Measurements from ENCODE around the gene LOXL1.

LOXL1 gene

DNA sequence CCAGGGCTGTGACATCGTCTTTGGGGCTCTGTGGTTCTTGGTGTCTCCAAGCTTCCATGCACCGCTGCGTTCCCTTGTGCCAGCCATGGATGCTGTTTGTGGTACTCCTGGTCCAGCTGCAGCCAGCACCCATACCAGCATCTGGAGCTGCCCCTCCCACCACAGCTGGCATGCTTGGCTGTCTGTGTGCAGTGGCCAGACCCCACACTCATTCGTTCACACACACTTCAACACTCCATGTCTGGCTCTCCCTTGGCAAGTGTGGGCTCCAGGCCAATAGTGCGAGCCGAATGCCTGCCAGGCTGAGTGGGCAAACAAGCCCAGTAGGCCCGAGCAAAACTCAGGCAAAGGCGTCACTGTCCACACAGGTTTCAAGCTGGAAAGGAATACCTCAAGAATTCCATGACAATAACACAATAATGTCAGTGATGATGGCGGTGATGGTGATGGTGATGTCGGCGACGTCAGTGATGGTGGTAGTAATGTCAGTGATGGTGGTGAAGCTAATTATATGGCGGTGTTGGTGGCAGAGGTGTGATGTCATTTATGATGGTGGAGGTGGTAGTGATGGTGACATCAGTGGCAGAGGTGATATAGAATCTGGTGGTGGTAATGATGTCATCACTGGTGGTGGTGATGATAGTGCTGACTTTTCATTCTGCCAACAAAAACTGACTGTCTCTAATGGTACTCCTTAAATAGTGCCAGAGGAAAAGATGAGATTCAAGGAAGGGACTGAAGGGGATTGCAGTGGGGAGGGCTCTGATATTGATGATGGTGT is 33.6 kb upstream of the LOXL1 start:
- Histone ChIP-seq H3K36me3 (ENCODE audit: low read depth) (no peaks in the 10 kb centered on the region), H3K27ac (ENCODE audit: poor library complexity, severe bottlenecking) (no peak overlapping the region), H3K4me3 (ENCODE audit: severe bottlenecking) (no peak overlapping the region), H3K4me1 (ENCODE audit: insufficient read depth, poor library complexity, severe bottlenecking) (no peaks in the 10 kb centered on the region), H3K27me3 (ENCODE audit: insufficient read depth, poor library complexity, severe bottlenecking) (peaks cover 9% of the 10 kb centered on the region), H3K9me3 (ENCODE audit: severe bottlenecking) (no peaks in the 10 kb centered on the region)
- TF ChIP-seq, protein P1, sequence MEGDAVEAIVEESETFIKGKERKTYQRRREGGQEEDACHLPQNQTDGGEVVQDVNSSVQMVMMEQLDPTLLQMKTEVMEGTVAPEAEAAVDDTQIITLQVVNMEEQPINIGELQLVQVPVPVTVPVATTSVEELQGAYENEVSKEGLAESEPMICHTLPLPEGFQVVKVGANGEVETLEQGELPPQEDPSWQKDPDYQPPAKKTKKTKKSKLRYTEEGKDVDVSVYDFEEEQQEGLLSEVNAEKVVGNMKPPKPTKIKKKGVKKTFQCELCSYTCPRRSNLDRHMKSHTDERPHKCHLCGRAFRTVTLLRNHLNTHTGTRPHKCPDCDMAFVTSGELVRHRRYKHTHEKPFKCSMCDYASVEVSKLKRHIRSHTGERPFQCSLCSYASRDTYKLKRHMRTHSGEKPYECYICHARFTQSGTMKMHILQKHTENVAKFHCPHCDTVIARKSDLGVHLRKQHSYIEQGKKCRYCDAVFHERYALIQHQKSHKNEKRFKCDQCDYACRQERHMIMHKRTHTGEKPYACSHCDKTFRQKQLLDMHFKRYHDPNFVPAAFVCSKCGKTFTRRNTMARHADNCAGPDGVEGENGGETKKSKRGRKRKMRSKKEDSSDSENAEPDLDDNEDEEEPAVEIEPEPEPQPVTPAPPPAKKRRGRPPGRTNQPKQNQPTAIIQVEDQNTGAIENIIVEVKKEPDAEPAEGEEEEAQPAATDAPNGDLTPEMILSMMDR (IDR thresholded peaks at IDR 0.05; ENCODE audit: poor library complexity, severe bottlenecking), result no peak
- ATAC-seq (ENCODE audit: low read depth) (no peak), DNase-seq (ENCODE audit: low spot score) (peak; percentile 55)

DNA sequence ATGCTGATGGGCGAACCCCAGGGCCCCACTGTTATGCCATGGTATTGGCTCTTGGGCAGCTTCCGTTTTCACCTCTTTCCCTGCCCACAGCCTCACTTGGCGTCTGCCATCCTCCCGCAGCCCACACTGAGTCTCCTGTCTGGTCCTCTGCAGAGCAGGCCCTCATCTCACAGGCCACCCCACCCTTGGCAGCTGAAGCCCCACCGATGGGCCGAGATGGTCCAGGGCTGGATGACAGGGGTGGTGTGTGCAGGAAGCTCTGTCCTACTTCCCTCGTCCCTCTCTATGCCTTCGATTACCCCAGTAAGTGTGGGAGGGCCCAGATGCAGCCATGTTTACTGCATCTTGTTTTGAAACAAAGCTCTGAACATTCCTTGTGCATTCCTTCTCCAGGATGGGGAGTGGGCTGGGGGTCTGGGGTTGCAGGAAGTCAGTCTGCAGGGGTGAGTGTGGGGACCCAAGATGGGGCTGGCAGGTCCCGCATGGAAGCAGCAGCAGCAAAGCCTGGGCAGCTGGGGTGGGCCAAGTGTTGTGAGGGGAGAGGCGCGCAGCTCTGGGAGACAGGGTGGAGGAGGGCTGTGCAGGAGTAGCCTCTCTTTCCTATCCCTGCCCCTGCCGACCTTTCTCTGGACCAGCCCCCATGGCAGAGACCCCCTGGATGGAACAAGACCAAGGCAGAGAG is 32.0 kb upstream of the LOXL1 start:
- ATAC-seq (ENCODE audit: low read depth), result no peak
- TF ChIP-seq, protein P1 (IDR thresholded peaks at IDR 0.05; ENCODE audit: poor library complexity, severe bottlenecking), result no peak
- H3K9me3 ChIP-seq (ENCODE audit: severe bottlenecking), result no peaks in the 10 kb centered on the region
- H3K27ac ChIP-seq (ENCODE audit: poor library complexity, severe bottlenecking), result no peak overlapping the region
- no peak overlapping the region for H3K4me3 ChIP-seq (ENCODE audit: severe bottlenecking)
- peaks cover 3% of the 10 kb centered on the region for H3K27me3 ChIP-seq (ENCODE audit: insufficient read depth, poor library complexity, severe bottlenecking)
- peak; percentile 69 for DNase-seq (ENCODE audit: low spot score)
- H3K36me3 ChIP-seq (ENCODE audit: low read depth), result no peaks in the 10 kb centered on the region
- H3K4me1 ChIP-seq (ENCODE audit: insufficient read depth, poor library complexity, severe bottlenecking), result no peaks in the 10 kb centered on the region

DNA sequence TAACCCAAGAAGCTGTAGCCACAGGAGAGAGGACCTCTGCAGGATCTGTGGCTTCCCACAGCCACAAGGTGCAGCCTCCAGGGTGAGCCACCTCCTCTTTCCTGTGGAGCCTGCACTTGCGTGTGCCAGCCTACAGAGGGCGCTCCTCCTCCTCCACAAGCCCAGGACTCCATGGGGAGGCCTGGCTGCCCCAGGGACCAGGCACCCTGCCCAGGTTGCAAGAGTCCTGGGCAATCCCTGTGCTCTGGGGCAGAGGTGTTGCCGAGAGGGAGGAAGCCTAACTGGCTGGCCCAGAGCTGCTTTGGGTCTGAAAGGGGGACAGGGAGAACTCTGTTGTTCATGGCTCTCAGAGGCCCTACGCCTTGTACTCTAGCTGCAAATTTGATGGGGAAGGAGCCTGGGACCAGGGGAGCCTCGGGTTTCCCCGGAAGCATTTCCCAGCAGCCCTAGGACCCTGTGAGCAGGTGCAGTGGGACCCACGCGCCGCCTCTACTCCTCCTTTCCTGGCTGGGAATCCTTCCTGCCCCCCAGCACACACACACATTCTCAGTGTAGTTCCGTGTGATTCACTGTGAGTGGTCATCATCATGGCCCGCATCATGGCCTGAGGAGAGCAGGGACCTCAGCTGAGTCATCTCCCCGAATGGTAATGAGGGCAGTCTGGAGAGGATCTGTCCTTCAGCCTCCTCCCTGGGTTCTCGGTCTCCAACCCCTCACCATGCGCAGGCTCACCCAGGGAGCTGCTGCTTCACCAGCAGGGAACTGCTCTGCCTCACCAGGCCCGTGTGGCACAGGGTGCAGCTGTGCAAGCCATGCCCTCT is 28.6 kb upstream of the LOXL1 start:
- Histone ChIP-seq H3K27me3 (ENCODE audit: insufficient read depth, poor library complexity, severe bottlenecking) (no peaks in the 10 kb centered on the region), H3K9me3 (ENCODE audit: severe bottlenecking) (no peaks in the 10 kb centered on the region), H3K36me3 (ENCODE audit: low read depth) (no peaks in the 10 kb centered on the region), H3K4me3 (ENCODE audit: severe bottlenecking) (no peak overlapping the region), H3K27ac (ENCODE audit: poor library complexity, severe bottlenecking) (no peak overlapping the region), H3K4me1 (ENCODE audit: insufficient read depth, poor library complexity, severe bottlenecking) (no peaks in the 10 kb centered on the region)
- DNase-seq (ENCODE audit: low spot score), result peak; percentile 64
- peak; percentile 67 for ATAC-seq (ENCODE audit: low read depth)
- TF ChIP-seq, protein P1 (IDR thresholded peaks at IDR 0.05; ENCODE audit: poor library complexity, severe bottlenecking), result peak; percentile 86

DNA sequence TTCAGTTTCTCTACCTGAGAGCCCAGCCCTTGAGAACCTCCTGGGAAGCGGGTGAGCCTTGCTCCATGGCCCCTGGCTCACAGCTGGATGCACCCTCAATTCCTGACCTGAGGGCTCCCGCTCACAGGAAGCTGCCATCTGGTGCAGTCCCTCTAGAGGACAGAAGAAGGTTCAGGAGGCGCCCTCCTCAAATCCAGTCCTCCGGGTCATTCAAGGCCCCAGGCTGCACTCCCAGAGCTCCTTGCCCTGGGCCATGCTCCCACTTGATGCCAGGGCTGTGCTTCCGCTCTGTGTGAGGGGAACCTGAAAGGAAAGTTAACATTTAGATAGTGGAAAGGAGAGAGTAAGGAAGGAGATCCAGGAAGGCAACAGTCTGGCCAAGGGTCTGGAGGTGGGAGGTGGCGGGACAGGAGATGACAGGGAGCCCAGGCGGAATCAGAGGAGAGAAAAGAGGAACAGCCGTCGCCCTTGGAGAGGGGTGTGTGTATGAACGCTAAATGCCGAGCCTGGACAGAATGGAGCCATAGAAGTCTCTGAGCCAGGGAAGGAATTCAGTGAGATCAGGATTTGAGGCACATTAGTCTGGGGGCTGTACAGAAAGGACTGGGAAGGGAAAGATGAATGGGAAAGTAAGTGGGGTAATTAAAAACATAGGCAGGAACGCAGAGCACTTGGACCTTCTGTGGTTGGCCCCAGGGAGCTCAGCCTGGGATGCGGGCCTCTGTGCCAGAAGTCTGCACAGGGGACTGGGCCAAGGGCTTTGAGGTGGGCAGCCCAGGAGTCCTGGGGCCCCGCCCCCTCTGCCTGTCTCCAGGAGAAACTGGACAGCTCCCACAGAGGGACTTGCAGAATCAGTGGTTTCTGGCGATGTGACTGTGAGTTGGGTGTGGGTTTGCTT is 26.8 kb upstream of the LOXL1 start:
- no peak overlapping the region for H3K27ac ChIP-seq (ENCODE audit: poor library complexity, severe bottlenecking)
- no peaks in the 10 kb centered on the region for H3K4me1 ChIP-seq (ENCODE audit: insufficient read depth, poor library complexity, severe bottlenecking)
- TF ChIP-seq, protein P1 (IDR thresholded peaks at IDR 0.05; ENCODE audit: poor library complexity, severe bottlenecking), result no peak
- no peaks in the 10 kb centered on the region for H3K36me3 ChIP-seq (ENCODE audit: low read depth)
- no peaks in the 10 kb centered on the region for H3K9me3 ChIP-seq (ENCODE audit: severe bottlenecking)
- ATAC-seq (ENCODE audit: low read depth), result no peak
- no peak overlapping the region for H3K4me3 ChIP-seq (ENCODE audit: severe bottlenecking)
- DNase-seq (ENCODE audit: low spot score), result peak; percentile 65
- H3K27me3 ChIP-seq (ENCODE audit: insufficient read depth, poor library complexity, severe bottlenecking), result no peaks in the 10 kb centered on the region

Data from RWPE2 (cell line).